ENCODE measurements around the gene NCAM2. TPM values are rescaled to one million over a fixed set of nuclear protein-coding genes. Genes with fewer than 3 reads are reported as not detected.

Gene NCAM2
- total RNA-seq, 2 experiments from 2014 or later: not detected

DNA sequence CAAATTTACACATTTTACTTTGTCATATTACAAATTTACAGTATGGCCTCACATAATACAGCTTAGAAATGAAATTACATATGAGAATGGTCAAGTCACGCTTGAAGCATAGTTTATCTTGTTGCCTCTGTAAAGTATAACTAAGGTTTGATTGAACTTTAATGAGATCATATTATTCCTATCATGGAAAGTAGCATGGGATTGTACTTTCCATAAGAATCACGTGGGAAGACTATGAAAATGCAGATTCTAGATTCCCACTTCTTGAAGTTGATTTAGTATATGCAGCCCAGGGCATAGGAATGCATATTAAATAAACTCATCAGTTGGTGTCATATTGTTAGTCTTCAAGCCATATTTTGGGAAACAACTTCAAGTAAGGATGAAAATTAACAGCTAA is 342.8 kb downstream of the NCAM2 start:
- Mint-ChIP-seq H3K4me1 (ENCODE audit: low read depth) (no peaks in the 10 kb centered on the region), H3K4me3 (no peak overlapping the region), H3K27me3 (ENCODE audit: low read depth) (no peaks in the 10 kb centered on the region), H3K36me3 (ENCODE audit: low read depth) (peaks cover 2% of the 10 kb centered on the region), H3K27ac (no peak overlapping the region), H3K9me3 (peaks cover 16% of the 10 kb centered on the region)
- CTCF ChIA-PET: no interaction called here
- intact Hi-C loops (cut with micrococcal nuclease): no loop called here
- DNase-seq: no peak

DNA sequence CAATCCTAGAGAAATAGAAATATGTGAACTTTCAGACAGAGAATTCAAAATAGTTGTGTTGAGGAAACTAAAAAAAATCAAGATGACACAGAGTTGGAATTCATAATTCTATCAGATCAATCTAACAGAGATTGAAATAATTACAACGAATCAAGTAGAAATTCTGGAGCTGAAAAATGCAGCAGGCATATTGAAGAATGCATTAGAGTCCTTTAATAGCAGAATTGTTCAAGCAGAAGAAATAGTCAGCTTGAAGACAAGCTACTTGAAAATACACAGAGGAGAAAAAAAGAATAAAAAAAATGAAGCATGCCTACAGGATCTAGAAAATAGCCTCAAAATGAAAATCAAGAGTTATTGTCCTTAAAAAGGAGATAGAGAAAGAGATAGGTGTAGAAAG is 347.1 kb downstream of the NCAM2 start:
- no peaks in the 10 kb centered on the region for H3K27me3 Mint-ChIP-seq (ENCODE audit: low read depth)

DNA sequence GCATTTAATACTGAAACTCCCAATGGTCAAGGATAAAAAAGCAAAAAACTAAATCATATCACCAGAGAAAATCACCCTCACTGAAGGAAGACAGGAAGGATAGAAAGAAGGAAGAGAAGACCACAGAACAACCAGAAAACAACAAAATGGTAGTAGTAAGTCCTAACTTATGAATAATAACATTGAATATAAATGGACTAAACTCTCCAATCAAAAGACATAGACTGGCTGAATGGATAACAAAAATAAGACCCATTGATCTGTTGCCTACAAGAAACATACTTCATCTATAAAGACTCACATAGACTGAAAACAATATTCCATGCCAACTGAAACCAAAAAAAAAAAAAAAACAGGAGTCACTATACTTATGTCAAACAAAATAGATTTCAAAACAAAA is 347.7 kb downstream of the NCAM2 start:
- peaks cover 2% of the 10 kb centered on the region for H3K36me3 Mint-ChIP-seq (ENCODE audit: low read depth)
- no peaks in the 10 kb centered on the region for H3K4me1 Mint-ChIP-seq (ENCODE audit: low read depth)

More for the DNA sequence above, 347.1 kb downstream of the NCAM2 start:
- intact Hi-C loops (cut with micrococcal nuclease): no loop called here
- no peak for DNase-seq
- H3K4me1 Mint-ChIP-seq (ENCODE audit: low read depth): no peaks in the 10 kb centered on the region
- H3K4me3 Mint-ChIP-seq: no peak overlapping the region
- H3K27ac Mint-ChIP-seq: no peak overlapping the region
- CTCF ChIA-PET: no interaction called here
- peaks cover 2% of the 10 kb centered on the region for H3K36me3 Mint-ChIP-seq (ENCODE audit: low read depth)
- peaks cover 19% of the 10 kb centered on the region for H3K9me3 Mint-ChIP-seq

DNA sequence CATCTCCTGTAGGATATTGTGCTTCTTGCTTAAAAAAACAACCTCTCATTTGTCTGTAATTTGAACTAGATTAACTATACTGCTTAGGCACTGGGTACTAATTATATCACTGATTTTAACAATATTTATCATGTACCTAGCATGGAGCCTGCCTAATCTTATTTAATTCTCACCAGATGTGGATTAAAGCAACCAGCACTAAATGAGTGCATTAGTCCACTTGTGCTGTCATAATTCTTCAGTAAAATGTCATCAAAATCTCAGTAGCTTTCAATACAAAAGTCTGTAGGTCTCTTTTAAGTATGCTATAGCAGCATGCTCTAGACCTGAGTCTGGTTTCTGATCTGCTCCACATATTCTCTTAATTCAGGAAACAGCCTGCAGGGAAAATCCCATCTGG is 368.1 kb downstream of the NCAM2 start:
- H3K36me3 Mint-ChIP-seq (ENCODE audit: low read depth): no peaks in the 10 kb centered on the region
- H3K27me3 Mint-ChIP-seq (ENCODE audit: low read depth): no peaks in the 10 kb centered on the region
- CTCF ChIA-PET: no interaction called here
- no peak for DNase-seq
- no peak overlapping the region for H3K4me3 Mint-ChIP-seq
- H3K9me3 Mint-ChIP-seq: peaks cover 11% of the 10 kb centered on the region
- H3K27ac Mint-ChIP-seq: no peak overlapping the region
- intact Hi-C loops (cut with micrococcal nuclease): no loop called here
- no peaks in the 10 kb centered on the region for H3K4me1 Mint-ChIP-seq (ENCODE audit: low read depth)

More for the DNA sequence above, 347.7 kb downstream of the NCAM2 start:
- CTCF ChIA-PET: no interaction called here
- Mint-ChIP-seq H3K27ac (no peak overlapping the region), H3K9me3 (peaks cover 19% of the 10 kb centered on the region), H3K27me3 (ENCODE audit: low read depth) (no peaks in the 10 kb centered on the region), H3K4me3 (no peak overlapping the region)
- intact Hi-C loops (cut with micrococcal nuclease): no loop called here
- DNase-seq: no peak

DNA sequence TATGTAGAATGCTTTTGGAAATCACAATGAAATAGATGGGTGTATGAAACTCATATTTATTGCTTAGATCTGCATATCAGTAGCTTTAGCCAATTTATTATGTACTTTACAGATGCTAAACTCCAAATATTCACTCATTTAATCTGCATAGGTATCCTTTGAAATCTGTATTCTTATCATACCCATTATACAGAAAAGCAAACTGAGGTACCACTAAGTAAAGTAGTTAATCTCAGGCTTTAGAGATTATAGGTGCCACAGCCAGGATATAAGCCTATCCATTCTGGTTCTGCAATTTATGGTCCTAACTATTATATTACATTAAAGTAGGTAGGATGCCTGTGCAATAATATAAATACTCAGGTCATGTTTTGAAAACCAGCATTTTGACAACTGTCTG is 369.4 kb downstream of the NCAM2 start:
- peaks cover 9% of the 10 kb centered on the region for H3K9me3 Mint-ChIP-seq
- no peak overlapping the region for H3K4me3 Mint-ChIP-seq
- no peaks in the 10 kb centered on the region for H3K36me3 Mint-ChIP-seq (ENCODE audit: low read depth)
- CTCF ChIA-PET: no interaction called here
- H3K27ac Mint-ChIP-seq: no peak overlapping the region
- no peaks in the 10 kb centered on the region for H3K4me1 Mint-ChIP-seq (ENCODE audit: low read depth)
- intact Hi-C loops (cut with micrococcal nuclease): no loop called here
- no peak for DNase-seq
- no peaks in the 10 kb centered on the region for H3K27me3 Mint-ChIP-seq (ENCODE audit: low read depth)

DNA sequence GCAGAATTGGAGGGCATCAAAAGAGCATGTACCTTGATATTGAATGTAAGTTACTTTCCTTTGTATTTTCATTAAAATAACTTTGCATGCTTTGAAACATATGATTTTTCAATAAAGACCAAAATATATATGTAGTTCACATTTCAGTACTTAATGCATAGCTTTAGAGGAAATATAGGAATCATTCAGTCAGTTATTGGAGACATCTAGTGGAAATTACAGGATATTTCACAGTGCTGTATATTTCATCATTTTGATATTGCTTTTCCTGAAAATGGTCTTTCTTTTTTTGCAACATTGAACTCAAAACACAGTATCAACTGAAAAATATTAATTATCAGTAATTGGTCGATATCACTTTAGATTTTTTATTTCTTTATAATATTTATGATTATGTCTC is 375.8 kb downstream of the NCAM2 start:
- Mint-ChIP-seq H3K27ac (no peak overlapping the region), H3K4me3 (no peak overlapping the region), H3K4me1 (ENCODE audit: low read depth) (no peaks in the 10 kb centered on the region), H3K9me3 (peaks cover 2% of the 10 kb centered on the region), H3K36me3 (ENCODE audit: low read depth) (no peaks in the 10 kb centered on the region), H3K27me3 (ENCODE audit: low read depth) (no peaks in the 10 kb centered on the region)
- CTCF ChIA-PET: interaction anchor here (0.6 kb wide), 1 partner anchor 8 kb away, joined by 3 read pairs; no protein-coding TSS in a partner anchor
- intact Hi-C loops (cut with micrococcal nuclease): loop anchor here (10.0 kb wide), 1 partner anchor 369 kb away; no protein-coding TSS in a partner anchor
- no peak for DNase-seq

DNA sequence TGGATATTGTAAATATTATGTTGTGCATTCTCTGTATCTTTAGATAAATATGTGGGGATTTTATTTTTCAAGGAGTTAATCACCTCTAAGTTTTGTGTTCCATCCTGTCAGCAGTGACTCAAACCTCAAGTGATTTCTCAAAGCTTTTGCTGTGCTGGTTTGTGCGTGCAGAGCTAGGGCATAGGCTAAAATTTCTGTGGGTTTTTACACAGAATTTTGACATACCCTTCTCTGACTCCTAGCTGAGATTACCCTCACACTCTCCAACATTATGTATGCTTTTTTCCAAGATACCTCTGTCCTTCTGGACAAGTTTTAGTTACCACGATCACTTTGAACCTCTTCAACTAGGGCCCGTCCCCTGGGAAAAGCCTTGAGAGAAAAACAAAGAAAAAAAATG is 384.9 kb downstream of the NCAM2 start:
- H3K9me3 Mint-ChIP-seq: peaks cover 2% of the 10 kb centered on the region
- H3K4me3 Mint-ChIP-seq: no peak overlapping the region
- intact Hi-C loops (cut with micrococcal nuclease): no loop called here
- H3K4me1 Mint-ChIP-seq (ENCODE audit: low read depth): no peaks in the 10 kb centered on the region
- no peaks in the 10 kb centered on the region for H3K36me3 Mint-ChIP-seq (ENCODE audit: low read depth)
- no peak for DNase-seq
- CTCF ChIA-PET: no interaction called here
- H3K27me3 Mint-ChIP-seq (ENCODE audit: low read depth): no peaks in the 10 kb centered on the region
- H3K27ac Mint-ChIP-seq: no peak overlapping the region

DNA sequence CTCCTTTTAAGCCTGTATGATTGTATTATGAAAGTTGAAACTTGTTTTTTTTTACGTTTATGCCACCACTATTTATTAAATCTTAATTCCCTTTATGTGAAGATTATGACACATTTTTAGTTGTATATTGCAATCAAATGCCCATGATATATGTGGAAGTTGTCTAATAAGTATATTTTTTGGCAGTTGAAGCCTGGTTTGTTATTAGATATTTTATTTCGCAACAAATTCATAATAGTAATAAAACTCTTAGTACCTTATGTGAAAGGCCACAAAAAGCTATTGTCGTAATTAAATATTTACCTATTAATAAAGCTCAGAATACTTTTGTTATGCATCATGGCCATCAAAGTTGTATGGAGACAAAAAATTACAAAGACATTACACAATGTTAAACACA is 386.8 kb downstream of the NCAM2 start:
- intact Hi-C loops (cut with micrococcal nuclease): no loop called here
- CTCF ChIA-PET: no interaction called here
- H3K27ac Mint-ChIP-seq: no peak overlapping the region
- peaks cover 2% of the 10 kb centered on the region for H3K9me3 Mint-ChIP-seq
- H3K27me3 Mint-ChIP-seq (ENCODE audit: low read depth): no peaks in the 10 kb centered on the region
- H3K4me1 Mint-ChIP-seq (ENCODE audit: low read depth): no peaks in the 10 kb centered on the region
- no peaks in the 10 kb centered on the region for H3K36me3 Mint-ChIP-seq (ENCODE audit: low read depth)
- DNase-seq: no peak
- no peak overlapping the region for H3K4me3 Mint-ChIP-seq

DNA sequence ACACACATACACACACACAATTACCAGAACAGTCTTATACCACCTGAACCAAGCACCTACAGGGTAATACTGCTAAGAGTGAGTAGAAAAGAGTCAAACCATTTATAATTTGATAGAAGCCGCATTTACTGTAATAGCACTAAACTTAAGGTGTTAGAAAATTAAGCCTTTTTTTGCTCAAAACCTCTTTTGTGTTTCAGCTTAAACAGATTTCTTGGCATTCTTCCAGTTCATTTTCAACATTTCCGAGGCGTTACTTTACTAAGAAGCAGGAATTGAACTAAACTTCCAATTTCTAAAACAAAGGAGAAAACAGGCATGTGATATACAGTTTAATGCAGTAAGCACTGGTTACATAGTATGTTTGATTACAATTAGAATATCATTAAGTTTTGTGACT is 387.2 kb downstream of the NCAM2 start:
- intact Hi-C loops (cut with micrococcal nuclease): no loop called here
- no peaks in the 10 kb centered on the region for H3K36me3 Mint-ChIP-seq (ENCODE audit: low read depth)

DNA sequence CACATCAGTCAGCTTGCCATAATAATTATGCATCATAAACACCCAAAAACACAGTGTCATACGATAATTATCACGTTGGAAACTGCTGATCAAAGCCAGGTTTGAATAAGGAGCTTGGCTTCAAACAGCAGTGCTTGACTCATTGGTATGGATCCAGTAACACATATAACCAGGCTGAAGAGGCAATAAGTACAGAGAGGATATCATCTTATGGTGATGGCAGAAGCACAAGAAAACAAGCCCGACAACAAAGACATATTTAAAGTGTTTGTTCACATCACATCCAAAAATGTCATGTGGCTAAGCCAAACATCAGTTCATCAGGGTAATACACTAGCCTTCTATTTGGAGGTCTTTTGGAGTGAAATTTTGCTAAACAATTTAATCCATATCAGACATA is 389.7 kb downstream of the NCAM2 start:
- intact Hi-C loops (cut with micrococcal nuclease): no loop called here
- no peak overlapping the region for H3K27ac Mint-ChIP-seq
- H3K9me3 Mint-ChIP-seq: no peaks in the 10 kb centered on the region
- H3K4me1 Mint-ChIP-seq (ENCODE audit: low read depth): no peaks in the 10 kb centered on the region
- no peaks in the 10 kb centered on the region for H3K27me3 Mint-ChIP-seq (ENCODE audit: low read depth)
- no peaks in the 10 kb centered on the region for H3K36me3 Mint-ChIP-seq (ENCODE audit: low read depth)
- DNase-seq: no peak
- CTCF ChIA-PET: no interaction called here
- H3K4me3 Mint-ChIP-seq: no peak overlapping the region

More for the DNA sequence above, 387.2 kb downstream of the NCAM2 start:
- Mint-ChIP-seq H3K4me3 (no peak overlapping the region), H3K27me3 (ENCODE audit: low read depth) (no peaks in the 10 kb centered on the region), H3K27ac (no peak overlapping the region), H3K9me3 (peaks cover 2% of the 10 kb centered on the region), H3K4me1 (ENCODE audit: low read depth) (no peaks in the 10 kb centered on the region)
- DNase-seq: no peak
- CTCF ChIA-PET: no interaction called here

DNA sequence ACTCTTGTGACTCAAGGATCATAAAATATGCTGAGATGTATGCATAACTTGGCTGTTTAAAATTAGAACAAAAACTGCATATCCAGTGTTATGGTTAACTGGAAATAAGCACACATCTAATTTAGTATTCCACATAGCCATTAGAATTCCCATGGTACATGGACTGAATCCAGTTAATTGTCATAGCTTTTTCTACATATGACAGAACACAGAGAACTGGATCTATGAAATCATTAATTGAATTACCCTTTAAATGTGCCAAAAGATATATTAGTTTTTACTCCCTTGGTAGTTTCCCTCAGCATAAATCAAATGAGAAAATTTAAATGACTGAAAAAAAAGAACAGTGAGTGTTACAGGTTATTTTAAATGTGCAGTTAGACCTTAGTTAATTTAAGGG is 395.9 kb downstream of the NCAM2 start:
- no peaks in the 10 kb centered on the region for H3K4me1 Mint-ChIP-seq (ENCODE audit: low read depth)
- H3K9me3 Mint-ChIP-seq: peaks cover 16% of the 10 kb centered on the region
- H3K36me3 Mint-ChIP-seq (ENCODE audit: low read depth): no peaks in the 10 kb centered on the region
- CTCF ChIA-PET: no interaction called here
- no peak for DNase-seq
- H3K4me3 Mint-ChIP-seq: no peak overlapping the region
- H3K27ac Mint-ChIP-seq: no peak overlapping the region
- H3K27me3 Mint-ChIP-seq (ENCODE audit: low read depth): no peaks in the 10 kb centered on the region
- intact Hi-C loops (cut with micrococcal nuclease): no loop called here

DNA sequence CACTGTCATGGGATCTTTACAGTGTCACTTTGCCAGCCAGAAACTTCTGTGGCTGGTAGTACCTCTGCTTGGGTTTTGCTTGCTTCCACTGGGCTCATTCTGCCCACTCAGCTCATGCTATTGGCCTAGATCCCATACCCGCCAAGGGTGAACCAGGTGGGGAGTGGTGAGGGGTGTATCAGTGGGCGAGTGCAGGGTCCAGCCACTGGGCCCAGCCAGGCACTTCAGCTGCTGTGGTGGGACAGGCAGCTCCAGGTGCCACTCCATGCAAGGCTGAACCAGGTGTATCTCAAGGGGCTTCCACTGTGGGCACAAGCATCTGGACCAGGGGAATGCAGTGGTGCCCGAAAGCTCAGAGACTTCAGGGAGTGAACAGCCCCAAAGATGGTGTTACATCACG is 398.2 kb downstream of the NCAM2 start:
- CTCF ChIA-PET: no interaction called here
- Mint-ChIP-seq H3K4me3 (no peak overlapping the region), H3K27ac (no peak overlapping the region), H3K9me3 (peaks cover 16% of the 10 kb centered on the region), H3K4me1 (ENCODE audit: low read depth) (no peaks in the 10 kb centered on the region), H3K36me3 (ENCODE audit: low read depth) (no peaks in the 10 kb centered on the region), H3K27me3 (ENCODE audit: low read depth) (no peaks in the 10 kb centered on the region)
- DNase-seq: no peak
- intact Hi-C loops (cut with micrococcal nuclease): no loop called here

DNA sequence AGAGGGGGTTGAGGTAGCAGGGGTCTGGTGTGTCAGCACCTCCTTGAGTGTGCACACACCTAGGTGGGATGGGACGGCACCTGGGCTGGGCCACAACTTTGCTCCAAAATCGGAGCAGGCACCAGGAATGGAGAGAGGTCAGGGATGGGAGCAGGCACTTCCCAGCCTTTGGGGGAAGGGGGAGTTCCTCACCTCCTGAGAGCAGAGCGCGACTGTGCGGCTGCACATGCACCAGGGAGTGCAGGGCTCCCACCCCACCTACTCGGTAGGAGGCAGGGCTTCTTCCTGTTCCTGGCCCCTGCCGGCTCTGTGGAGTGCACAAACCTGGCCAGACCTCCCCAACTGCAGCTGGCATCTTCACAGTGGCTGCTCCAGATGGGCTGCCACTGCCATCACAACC is 399.3 kb downstream of the NCAM2 start:
- Mint-ChIP-seq H3K27ac (no peak overlapping the region), H3K36me3 (ENCODE audit: low read depth) (no peaks in the 10 kb centered on the region), H3K9me3 (peaks cover 17% of the 10 kb centered on the region), H3K4me1 (ENCODE audit: low read depth) (no peaks in the 10 kb centered on the region), H3K4me3 (no peak overlapping the region), H3K27me3 (ENCODE audit: low read depth) (no peaks in the 10 kb centered on the region)
- CTCF ChIA-PET: no interaction called here
- DNase-seq: no peak
- intact Hi-C loops (cut with micrococcal nuclease): no loop called here

DNA sequence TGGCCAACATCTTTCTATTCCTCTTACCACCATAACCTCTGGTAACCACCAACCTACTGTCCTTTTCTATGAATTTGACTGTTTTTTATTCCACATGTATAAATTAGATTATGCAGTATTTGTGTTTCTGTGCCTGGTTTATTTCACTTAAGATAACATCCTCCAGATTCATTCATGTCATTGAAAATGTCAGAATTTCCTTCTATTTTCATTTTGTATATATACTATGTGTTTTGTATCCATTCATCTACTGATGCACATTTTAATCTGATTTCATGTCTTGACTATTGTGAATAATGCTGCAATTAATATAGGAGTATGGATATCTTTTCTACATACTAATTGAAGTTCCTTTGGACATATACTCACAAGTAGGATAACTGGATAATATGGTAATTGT is 403.2 kb downstream of the NCAM2 start:
- CTCF ChIA-PET: no interaction called here
- Mint-ChIP-seq H3K27ac (no peak overlapping the region), H3K9me3 (peaks cover 14% of the 10 kb centered on the region), H3K27me3 (ENCODE audit: low read depth) (no peaks in the 10 kb centered on the region), H3K4me1 (ENCODE audit: low read depth) (no peaks in the 10 kb centered on the region), H3K36me3 (ENCODE audit: low read depth) (no peaks in the 10 kb centered on the region), H3K4me3 (no peak overlapping the region)
- intact Hi-C loops (cut with micrococcal nuclease): no loop called here
- no peak for DNase-seq
